ENCODE results near the gene TBC1D22A.

- TF ChIP-seq CTCF (conservative IDR thresholded peaks at IDR 0.05; ENCODE audit: low read length) (no peak), EZH2phosphoT487 (IDR thresholded peaks at IDR 0.05; ENCODE audit: borderline replicate concordance, low read depth, low read length) (no peak)
Observed at GRCh38 chr22:46827781-46828180, 65.3 kb downstream of the TBC1D22A start.

Measured in OCI-LY7 (cell line).